Left ventricle myocardium superior (tissue), 1 donor: ENCODE measurements around the gene RTN4RL1. TPM values are rescaled to one million over a fixed set of nuclear protein-coding genes. Genes with fewer than 3 reads are reported as not detected.

Experiments used
- ATAC-seq: fragments of 200-7000 bp; cut with Tn5 transposase; one replicate; pipeline ENCODE4 v1.9.1; 2020; ENCODE audit warnings: mild to moderate bottlenecking, moderate library complexity
- DNase-seq: peaks from one replicate; pipeline ENCODE4 v3.0.0-alpha.2; 2020
- intact Hi-C: fragments of 100-400 bp; cut with micrococcal nuclease; formaldehyde crosslinking; loops from one replicate; pipeline ENCODE4 v1.11.0; 2022
- total RNA-seq: library from RNA; stranded (reverse); fragmentation: NEBNext Ultra II Directional; extraction: Animal tissue kit (Norgen Biotek cat#: 25700); gene quantifications from one replicate; pipeline ENCODE4 v1.2.1, GENCODE V29; 2021
- donor health status: DM: no; HTN: yes; CAD: no; lungs with severe emphysema.

RTN4RL1 gene
- total RNA-seq, 1 donor from 2014 or later, result 1.9 TPM

DNA sequence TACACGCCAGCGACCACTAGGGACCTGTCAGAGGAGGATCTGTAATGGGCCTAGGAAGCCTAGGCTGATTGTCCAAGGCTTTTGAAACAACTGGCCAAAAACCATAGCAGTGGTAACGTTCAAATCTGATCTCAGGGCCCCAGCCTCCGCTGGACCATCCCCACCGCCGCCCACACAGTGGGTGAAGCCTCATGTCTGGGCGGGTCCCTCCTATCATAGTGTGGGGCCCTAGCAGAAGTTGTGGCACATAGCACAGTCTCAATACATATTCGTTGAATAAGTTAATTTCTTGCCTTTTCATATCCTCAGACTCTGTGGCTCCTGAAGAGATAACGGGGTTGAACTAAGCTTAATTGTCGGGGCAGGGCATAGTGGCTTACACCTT lies 5.6 kb upstream of the RTN4RL1 start:
- DNase-seq (no peak), ATAC-seq (no peak)
- intact Hi-C loops, result no loop called here

GRCh38 chr17:2029911-2030778 lies 5.0 kb upstream of the RTN4RL1 start, which contains the start of gene DPH1:
Gene DPH1, plus strand, starts transcription at chr17:2030153. Its CDS starts 17 bp downstream, at chr17:2030170.
- peak; percentile 93 for DNase-seq
- peak; percentile 84 for ATAC-seq
- intact Hi-C loops, result no loop called here

DNA sequence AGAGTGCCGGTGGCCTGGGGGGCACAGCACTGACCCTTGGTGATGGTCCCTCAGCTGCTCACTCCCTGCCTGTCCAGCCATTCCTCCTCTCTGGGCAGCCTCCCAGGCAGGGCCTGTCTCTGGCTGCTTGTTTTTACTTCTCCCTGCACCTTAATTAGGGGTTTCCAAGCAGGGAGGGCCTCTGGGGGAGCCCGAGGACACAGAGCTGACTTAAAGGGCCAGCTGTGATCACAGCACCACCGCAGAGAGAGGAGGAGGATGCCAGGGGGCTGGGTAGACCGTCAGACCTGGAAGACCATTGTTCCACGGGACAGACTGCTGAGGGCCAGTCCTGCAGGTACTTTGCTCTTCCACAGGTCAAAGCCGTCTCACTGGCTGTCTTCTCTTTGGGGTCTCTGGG lies 3.6 kb upstream of the RTN4RL1 start:
- DNase-seq, result no peak
- intact Hi-C loops, result no loop called here
- no peak for ATAC-seq

DNA sequence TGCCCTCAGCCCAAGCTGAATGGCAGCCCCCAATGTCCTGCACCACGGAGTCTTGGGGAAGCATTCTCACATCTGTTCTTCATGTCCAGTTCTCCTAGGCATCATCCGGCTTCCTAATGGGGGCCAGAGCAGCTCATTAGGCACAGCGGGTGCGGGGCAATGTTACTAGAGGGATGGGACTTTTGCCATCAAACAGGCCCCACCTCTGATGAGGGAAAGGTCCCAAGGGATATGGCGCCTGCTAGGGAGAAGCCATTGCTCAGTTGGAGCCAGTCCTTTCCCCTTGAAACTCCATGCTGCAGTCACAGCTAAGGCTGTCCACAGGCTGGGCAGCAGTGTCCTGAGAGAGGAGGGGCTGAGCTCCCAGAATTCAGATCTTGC lies 3.1 kb upstream of the RTN4RL1 start:
- intact Hi-C loops, result no loop called here
- ATAC-seq (no peak), DNase-seq (no peak)

GRCh38 chr17:2027528-2028233 lies 2.5 kb upstream of the RTN4RL1 start:
- no peak for DNase-seq
- intact Hi-C loops, result loop anchor here (2.0 kb wide), 1 partner anchor 119 kb away; no protein-coding TSS in a partner anchor
- no peak for ATAC-seq

GRCh38 chr17:2025622-2026309 lies 632 bp upstream of the RTN4RL1 start:
- ATAC-seq (peak; percentile 71), DNase-seq (peak; percentile 86)
- intact Hi-C loops, result loop anchor here (2.0 kb wide), 1 partner anchor 117 kb away; no protein-coding TSS in a partner anchor

- peak; percentile 4 for ATAC-seq
- no peak for DNase-seq
- intact Hi-C loops, result no loop called here
These were observed 438 bp downstream of the RTN4RL1 start for GRCh38 chr17:2024572-2025219.

DNA sequence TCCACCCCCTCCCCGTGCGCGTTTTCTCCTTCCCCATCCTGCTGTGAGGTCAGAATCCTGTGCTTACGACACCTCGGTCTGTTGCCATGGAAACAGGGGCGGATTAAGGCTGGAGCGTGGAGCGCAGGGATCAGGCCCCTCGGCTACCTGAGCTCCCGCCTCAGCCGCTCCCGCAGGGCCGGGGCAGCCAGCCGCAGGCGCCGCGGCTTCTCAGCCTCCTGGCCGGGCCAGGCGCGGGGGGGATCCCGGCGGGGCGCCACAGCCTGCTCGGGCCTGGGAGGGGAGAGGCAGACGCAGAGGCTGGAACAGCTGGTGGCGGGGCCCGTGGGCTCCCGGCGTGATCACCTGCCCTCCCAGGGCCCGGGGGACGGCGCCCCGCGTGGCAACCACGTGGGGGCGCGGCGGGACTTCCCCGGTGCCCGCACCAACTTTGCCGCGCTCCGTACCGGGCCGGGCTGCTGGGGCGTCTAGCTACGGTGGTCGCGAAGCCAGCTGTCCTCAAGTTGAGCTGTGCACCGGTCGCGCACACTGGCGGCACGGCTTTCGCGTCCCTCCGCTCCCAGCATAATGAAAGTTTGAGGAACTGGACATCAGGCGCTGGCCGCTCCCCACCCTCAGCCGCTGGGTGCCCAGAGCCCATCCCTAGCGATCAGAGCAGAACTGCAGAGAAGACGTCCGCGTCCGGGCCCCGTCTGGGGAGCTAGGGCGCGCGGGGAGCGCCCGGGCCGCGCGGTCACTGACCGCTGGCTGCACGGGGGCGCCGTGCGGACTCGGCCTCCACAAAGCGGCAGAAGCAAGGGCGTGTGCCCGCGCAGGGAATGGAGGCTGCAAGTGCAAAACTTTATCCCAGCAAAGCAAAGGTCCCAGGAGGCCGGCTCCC lies 1.2 kb downstream of the RTN4RL1 start:
- DNase-seq (peak; percentile 58), ATAC-seq (peak; percentile 16)
- intact Hi-C loops, result no loop called here

DNA sequence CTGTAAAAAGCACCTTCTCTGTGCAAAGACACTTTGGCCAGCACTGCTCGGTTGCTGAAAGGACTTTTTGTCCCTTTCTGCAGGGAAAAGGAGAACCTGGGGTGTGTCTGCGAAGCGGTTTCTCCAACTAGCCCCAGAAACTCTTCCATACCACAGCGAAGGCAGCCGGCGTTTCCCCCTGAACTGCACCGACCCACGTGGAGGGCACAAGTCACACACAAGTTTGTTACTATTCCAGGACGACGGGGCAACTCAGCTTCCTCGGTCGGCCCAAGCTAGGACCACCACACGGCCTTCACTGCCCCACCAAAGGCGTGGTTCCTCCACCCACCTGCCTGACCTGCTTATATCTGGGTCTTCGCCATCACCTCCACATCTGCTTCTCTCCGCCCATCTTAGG lies 1.9 kb downstream of the RTN4RL1 start:
- ATAC-seq (no peak), DNase-seq (no peak)
- intact Hi-C loops, result no loop called here

- no peak for DNase-seq
- ATAC-seq, result no peak
- intact Hi-C loops, result no loop called here
These were observed 2.4 kb downstream of the RTN4RL1 start for GRCh38 chr17:2022647-2023240.

DNA sequence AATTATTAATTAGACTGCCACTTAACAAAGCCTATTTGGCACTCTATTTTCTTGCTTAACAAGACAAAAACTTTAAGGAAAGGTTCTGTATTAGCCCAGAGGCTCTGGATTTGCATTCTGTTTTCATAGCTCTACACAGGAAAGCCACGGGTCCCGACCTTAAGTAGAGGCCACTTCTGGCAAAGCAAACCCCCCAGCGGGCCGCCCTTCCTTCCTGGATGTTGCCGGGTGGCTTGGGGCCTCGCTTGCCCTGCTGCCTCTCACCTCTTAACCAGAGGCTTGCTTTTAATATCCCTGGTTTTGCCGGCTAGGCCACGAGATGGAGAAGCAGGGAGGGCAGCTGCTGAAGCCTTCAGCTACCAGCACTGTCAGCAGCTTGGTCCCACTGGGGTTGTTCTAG lies 4.4 kb downstream of the RTN4RL1 start:
- ATAC-seq (no peak), DNase-seq (no peak)
- intact Hi-C loops, result no loop called here

GRCh38 chr17:2019723-2020122 lies 5.4 kb downstream of the RTN4RL1 start:
- intact Hi-C loops, result no loop called here
- DNase-seq, result no peak
- ATAC-seq, result no peak

DNA sequence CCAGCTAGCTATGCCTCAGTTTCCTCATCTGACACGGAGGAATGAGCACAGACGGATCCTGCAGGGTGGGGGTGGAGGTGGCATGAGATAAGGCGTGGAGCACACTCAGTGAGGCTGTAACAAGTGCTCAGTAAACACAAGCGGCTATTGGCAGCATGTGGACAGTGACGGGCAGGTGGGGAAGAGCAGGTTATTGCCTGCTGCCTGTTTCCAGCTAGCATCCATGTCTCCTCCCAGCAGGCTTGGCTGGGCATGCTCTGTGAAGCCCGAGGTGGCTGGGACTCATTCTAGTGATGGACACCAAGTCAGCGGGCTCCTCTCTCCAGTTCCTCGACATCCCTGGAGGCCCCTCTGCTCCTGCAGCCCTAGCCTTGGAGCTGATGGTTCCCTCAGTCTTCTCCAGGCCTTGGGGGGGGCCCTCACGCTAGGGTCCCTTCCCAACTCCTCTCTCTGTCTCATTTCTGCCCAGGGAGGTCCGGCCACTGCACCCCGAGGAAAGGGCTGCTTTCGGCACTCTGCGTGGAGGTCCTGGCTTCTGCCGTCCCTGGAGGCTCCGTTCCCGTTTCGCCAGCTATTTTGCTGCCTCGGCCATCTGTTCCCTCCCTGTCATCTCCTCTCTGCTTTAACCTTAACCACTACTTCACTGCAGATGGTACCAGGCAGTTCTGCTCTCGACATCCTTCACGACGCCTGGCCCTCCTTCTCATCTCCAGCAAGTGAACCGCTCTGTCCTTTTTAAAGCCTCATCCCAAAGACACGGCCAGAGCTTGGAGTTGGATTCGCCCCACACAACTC lies 6.2 kb downstream of the RTN4RL1 start:
- ATAC-seq (no peak), DNase-seq (no peak)
- intact Hi-C loops, result no loop called here

DNA sequence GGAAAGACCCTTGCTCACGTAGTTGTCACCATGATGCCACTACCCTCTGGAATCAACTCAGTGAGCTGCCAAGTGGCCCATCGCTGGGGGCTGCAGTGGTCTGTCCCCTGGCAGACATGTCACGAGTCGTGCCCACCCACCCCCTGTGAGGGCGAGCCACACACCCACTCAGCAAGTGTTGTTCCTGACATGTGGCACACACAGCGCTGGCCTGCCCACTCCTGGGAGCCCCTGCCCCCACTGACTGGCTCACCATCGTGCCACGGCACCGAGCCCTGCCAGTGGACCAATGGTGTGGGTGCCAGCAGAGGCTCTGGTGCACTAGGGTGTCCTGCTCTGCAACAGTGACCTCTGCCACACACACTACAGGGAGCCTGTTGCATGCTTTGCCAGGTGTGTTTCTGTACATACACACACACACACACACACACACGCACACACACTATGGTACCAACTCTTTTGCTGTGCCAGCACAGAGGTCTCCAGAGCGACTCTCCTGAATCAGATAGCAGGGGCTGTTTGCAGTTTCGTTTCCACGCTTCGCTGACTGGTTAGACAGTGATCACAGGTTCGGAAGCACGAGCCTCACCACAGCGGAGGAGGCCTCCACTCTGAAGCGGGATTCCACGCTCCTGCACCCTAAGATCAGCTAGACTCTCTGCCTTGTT lies 7.7 kb downstream of the RTN4RL1 start:
- intact Hi-C loops, result no loop called here
- ATAC-seq (no peak), DNase-seq (no peak)

- no peak for DNase-seq
- intact Hi-C loops, result no loop called here
- ATAC-seq, result no peak
These were observed 8.6 kb downstream of the RTN4RL1 start for GRCh38 chr17:2016494-2016893.

DNA sequence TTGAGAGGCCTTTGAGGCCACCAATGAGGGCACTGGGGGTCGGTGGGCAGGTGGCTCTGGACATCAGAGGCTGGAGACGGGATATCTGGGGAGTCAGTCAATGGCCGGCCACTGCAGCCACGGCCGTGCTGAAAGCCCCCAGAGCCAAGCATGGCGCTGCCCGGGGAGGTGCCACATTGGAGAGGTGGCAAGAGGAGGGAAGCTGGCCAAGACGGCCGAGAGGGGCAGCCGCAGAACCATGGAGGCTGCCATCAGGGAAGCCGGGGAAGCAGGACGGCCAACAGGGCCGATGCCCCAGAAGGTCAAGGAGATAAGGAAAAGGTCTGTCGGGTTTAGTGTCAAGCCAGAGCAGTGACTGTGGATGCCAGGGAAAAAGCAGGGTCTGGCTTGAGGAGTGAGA lies 9.8 kb downstream of the RTN4RL1 start:
- DNase-seq, result no peak
- ATAC-seq, result no peak
- intact Hi-C loops, result no loop called here

DNA sequence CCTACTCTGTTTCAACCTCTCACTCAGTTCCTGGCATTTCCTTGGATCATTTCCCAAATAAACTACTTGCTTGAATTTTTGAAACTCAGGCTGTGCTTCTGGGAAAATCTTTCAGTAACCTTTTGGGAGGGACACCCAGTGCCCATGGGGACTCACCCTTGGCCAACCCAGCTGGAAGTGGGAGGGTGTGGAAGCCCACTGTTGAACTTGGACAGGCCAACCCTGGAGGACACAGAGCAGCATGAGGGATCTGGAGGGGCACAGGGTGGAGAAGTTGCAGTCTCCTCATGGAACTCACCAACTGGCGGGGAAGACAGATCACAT lies 11.2 kb downstream of the RTN4RL1 start:
- intact Hi-C loops, result no loop called here
- ATAC-seq (no peak), DNase-seq (no peak)
